Small intestine (tissue), 7 donors: Measurements from ENCODE around the gene MSRB3. TPM values are rescaled to one million over a fixed set of nuclear protein-coding genes. Genes with fewer than 3 reads are reported as not detected.
A peak's percentile ranks its signal among the peaks of the same experiment; 100 is the strongest.

ENCODE experiments used
- DNase-seq, 2 donors: peaks; one replicate each; pipeline versions ENCODE4 v3.0.0 to v3.0.0-alpha.2; 2013
- FAIRE-seq: peaks from 2 replicates; lab custom pipeline; 2012; peaks lifted over from hg19 to GRCh38; lab: Jason Lieb, UNC
- H3K27ac ChIP-seq, 3 donors: one replicate each; pipeline ENCODE4 v1.5.1; 2013; ENCODE audit warnings: low read length in 2 of 3, mild to moderate bottlenecking in 2 of 3, control low read depth in 1 of 3, inconsistent platforms in 1 of 3, low read depth in 1 of 3, moderate library complexity in 1 of 3
- H3K27me3 ChIP-seq, 3 donors: one replicate each; pipeline ENCODE4 v1.6.1; 2013; ENCODE audit warnings: low read length in 3 of 3, inconsistent platforms in 1 of 3; ENCODE audit not compliant: control insufficient read depth in 3 of 3, insufficient read depth in 3 of 3
- H3K36me3 ChIP-seq, 3 donors: one replicate each; pipeline ENCODE4 v1.6.1; 2013; ENCODE audit warnings: low read length in 3 of 3, inconsistent platforms in 1 of 3, low read depth in 1 of 3, mild to moderate bottlenecking in 1 of 3, moderate library complexity in 1 of 3; ENCODE audit not compliant: control insufficient read depth in 3 of 3, insufficient read depth in 2 of 3
- H3K4me1 ChIP-seq, 3 donors: one replicate each; pipeline ENCODE4 v1.6.1; 2013; ENCODE audit warnings: low read length in 2 of 3, inconsistent platforms in 1 of 3, low read depth in 1 of 3, mild to moderate bottlenecking in 1 of 3, moderate library complexity in 1 of 3; ENCODE audit not compliant: control insufficient read depth in 3 of 3, insufficient read depth in 2 of 3
- H3K4me3 ChIP-seq, 3 donors: one replicate each; pipeline ENCODE4 v1.5.1; 2013; ENCODE audit warnings: low read length in 3 of 3, control low read depth in 1 of 3, inconsistent platforms in 1 of 3, low read depth in 1 of 3, mild to moderate bottlenecking in 1 of 3, moderate library complexity in 1 of 3
- H3K9me3 ChIP-seq, 2 donors: one replicate each; pipeline ENCODE4 v1.6.1; 2013; ENCODE audit warnings: low read depth in 1 of 2, low read length in 1 of 2; ENCODE audit not compliant: control insufficient read depth in 2 of 2, insufficient read depth in 1 of 2
- WGBS, 3 donors: extraction: QIAGEN DNeasy Blood & Tissue Kit; methylation state at CpG; one replicate each; pipeline ENCODE4 v1.1.7; 2013; 5-methylcytosine and 5-hydroxymethylcytosine counted together
- polyA plus RNA-seq, 4 donors: library from polyadenylated mRNA; stranded (reverse) in 3 of 4; unstranded in 1 of 4; fragments of 200-250 nt in 3 of 4; fragments of 120-200 nt in 1 of 4; gene quantifications; one replicate each; pipeline versions ENCODE4 v1.2.1 to v1.2.3, GENCODE V29; 2013
- donor health status: healthy with polysubstance abuse.
- donor health status: control.
- donor health status: control.
- donor health status: Bipolar disorder and iron deficiency.
- donor health status: healthy.

MSRB3 gene
- polyA plus RNA-seq, 4 donors: 0.89 to 12.7 (median 4.3) TPM

DNA sequence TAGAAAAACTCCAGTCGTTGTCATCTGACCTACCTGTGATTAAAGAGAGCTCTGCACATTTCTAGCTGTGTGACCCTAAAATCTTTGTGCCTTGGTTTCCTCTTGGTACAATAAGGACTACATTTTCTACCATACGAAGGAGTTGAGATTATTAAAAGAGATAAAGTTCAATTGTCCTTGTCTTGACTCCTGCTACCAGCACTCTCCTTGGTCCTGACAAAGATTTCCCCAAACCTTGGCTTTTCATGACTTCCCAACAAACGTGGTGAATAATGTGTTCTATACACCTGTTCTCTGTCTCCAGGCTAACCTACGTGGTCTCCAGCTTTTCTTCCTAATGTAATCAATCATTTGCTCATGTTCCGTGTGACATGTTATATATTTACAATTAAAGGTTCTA lies 223.5 kb downstream of the MSRB3 start:
- 75 to 84% (median 84%) methylated on average over 5 of the region's 5 CpGs for WGBS, 3 donors
- no peaks in the 10 kb centered on the region for H3K27me3 ChIP-seq
- no peaks in the 10 kb centered on the region for H3K36me3 ChIP-seq
- no peak overlapping the region for H3K4me3 ChIP-seq
- DNase-seq (no peak), FAIRE-seq (no peak)
- H3K27ac ChIP-seq: no peak overlapping the region
- peaks cover 0 to 3% (median 0%) of the 10 kb centered on the region in 3 donors for H3K4me1 ChIP-seq
- H3K9me3 ChIP-seq: no peaks in the 10 kb centered on the region

DNA sequence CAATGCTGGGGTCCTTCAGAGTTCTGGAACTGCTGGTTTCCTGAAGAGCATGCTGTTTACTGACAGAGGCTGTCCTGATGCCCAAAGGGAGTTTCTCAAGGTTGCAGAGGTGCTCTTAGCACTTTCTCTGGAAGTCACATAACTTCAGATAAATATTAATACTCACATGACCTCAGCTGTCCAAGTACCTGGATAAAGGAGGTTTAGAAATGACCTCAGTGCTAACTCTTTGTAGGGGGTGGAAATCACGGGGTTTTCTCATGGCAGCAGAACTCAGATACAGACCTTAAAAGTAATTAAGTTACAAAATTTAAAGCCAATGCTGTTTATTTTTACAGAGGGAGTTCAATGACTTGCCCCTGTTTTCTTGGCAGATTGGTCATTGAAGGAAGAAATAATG lies 225.9 kb downstream of the MSRB3 start:
- Histone ChIP-seq H3K9me3 (no peaks in the 10 kb centered on the region), H3K36me3 (no peaks in the 10 kb centered on the region), H3K27me3 (peaks cover 0 to 2% (median 0%) of the 10 kb centered on the region in 3 donors), H3K27ac (no peak overlapping the region), H3K4me1 (no peaks in the 10 kb centered on the region), H3K4me3 (no peak overlapping the region)
- DNase-seq (no peak), FAIRE-seq (no peak)
- WGBS, 3 donors: 76 to 84% (median 78%) methylated on average over 1 of the region's 1 CpG

DNA sequence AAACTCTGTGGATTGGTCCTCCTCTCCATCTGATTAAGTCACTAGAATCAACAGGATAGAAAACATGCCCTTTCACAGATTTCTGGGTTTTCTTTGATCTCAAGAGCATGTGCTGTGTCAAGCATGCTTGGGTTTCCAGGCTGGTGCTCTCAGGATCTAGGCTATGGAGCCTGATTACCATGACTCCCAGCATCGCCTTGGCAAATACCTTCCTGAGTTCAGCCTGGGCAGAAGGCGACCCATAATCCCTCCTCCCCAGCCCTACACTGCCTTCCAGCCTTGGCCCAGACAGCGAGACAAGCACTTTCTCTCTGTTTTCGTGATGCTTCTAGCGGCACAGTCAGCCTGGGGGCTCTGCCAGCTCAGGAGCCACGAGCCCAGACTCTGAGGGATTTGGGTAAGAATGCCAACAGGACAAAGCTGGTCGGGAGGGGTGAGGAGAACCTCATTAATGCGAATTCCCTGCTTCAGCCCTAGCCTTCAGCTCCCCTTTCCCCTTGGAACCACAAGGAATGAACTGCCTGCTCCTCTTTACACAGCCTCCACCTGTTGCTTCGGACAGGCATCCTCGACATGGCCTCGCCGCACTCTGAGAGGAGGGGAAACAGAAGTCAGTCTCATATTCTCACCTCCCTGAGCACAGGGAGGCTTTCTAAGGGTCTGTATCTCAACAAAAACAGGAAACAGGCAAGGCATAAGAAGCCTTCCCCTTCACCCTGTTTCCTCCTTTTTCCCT lies 227.1 kb downstream of the MSRB3 start:
- H3K27ac ChIP-seq: no peak overlapping the region
- H3K9me3 ChIP-seq: no peaks in the 10 kb centered on the region
- no peaks in the 10 kb centered on the region for H3K36me3 ChIP-seq
- H3K4me3 ChIP-seq: no peak overlapping the region
- no peaks in the 10 kb centered on the region for H3K4me1 ChIP-seq
- 84 to 87% (median 85%) methylated on average over 12 of the region's 12 CpGs for WGBS, 3 donors
- no peak for DNase-seq
- peaks cover 0 to 2% (median 0%) of the 10 kb centered on the region in 3 donors for H3K27me3 ChIP-seq
- FAIRE-seq: no peak

DNA sequence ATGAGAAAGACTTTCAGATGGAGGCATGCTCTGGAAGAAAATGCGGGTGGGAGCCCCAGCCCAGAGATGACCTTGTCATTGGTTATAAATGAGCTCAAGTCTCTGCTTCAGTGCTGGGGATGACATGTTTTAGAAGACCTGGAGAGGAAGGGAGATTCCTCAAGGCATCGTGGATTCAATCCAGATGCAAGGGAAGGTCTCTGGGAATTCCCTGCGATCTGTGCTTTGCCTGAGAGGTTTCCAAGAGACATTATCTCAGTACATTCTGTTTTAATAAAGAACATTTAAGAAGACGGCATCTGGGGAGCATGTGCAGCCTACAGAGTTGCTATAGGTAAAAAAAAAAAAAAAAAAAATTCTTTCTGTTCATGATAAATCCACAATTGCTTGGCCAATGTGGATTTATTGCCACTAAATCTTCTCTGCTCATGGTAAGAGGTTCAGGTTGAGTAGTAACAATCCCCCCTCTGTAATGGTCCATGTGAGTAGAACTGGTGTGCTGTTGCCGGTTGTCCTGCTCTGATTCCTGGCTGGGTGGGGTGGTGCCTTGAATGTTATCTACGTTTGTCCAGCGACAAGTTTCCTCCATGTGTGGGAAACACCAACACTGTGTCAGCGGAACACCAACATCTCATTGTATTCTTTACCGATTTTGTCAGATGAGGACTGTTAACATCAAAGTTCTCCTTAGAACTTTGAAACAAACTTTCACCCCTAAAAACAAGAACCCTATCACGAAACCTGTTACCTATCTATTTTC lies 230.0 kb downstream of the MSRB3 start:
- Histone ChIP-seq H3K27ac (no peak overlapping the region), H3K4me3 (no peak overlapping the region), H3K36me3 (no peaks in the 10 kb centered on the region), H3K27me3 (peaks cover 0 to 2% (median 0%) of the 10 kb centered on the region in 3 donors), H3K4me1 (peaks cover 0 to 7% (median 0%) of the 10 kb centered on the region in 3 donors), H3K9me3 (no peaks in the 10 kb centered on the region)
- FAIRE-seq (no peak), DNase-seq (no peak)
- 83 to 88% (median 84%) methylated on average over 10 of the region's 10 CpGs for WGBS, 3 donors

DNA sequence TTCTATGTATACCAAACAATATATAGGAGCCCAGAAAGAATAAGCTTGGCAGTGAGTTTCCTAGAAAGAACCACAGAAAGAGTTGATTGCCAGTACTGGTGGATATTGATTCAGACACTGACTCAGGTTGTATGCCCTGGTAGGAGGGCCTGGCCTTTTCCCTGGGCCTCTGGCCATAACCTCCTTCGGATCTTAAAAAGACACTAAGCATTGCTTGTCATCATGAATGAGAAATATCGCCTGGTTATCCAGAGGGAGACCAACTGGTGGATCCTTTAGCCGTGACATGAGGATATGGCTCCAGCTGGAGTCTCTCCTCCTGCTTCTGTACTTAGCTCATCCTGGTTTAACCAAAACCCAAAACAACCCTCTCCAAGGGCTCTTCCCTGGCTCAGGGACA lies 231.5 kb downstream of the MSRB3 start:
- WGBS, 3 donors: 79 to 86% (median 83%) methylated on average over 3 of the region's 3 CpGs
- no peak for DNase-seq
- no peaks in the 10 kb centered on the region for H3K9me3 ChIP-seq
- H3K4me3 ChIP-seq: no peak overlapping the region
- H3K4me1 ChIP-seq: peaks cover 0 to 7% (median 0%) of the 10 kb centered on the region in 3 donors
- no peaks in the 10 kb centered on the region for H3K36me3 ChIP-seq
- no peak overlapping the region for H3K27ac ChIP-seq
- H3K27me3 ChIP-seq: peaks cover 0 to 2% (median 0%) of the 10 kb centered on the region in 3 donors
- FAIRE-seq: no peak

DNA sequence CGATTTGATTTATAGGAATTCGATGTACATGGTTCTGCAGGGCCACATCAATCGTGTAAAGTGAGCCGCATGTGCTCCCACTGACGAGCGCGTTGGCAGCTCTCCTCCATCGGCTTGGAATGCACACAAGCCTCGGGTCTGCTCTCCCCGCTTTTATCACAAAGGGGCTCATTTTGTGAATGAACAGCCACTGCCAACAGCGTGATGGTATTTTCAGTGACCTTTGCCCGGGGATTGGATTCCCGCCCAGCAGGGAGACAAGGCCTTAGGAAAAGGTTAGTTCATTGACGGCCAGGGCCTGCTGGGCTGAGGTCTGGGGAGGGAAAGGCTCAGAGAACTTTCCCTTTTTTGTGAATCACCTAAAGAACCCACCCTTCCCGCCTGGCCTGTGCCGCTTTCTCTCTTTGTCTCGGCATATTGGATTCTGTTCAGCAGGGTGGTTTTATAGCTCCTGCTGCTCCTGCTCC lies 232.1 kb downstream of the MSRB3 start:
- no peaks in the 10 kb centered on the region for H3K36me3 ChIP-seq
- no peak overlapping the region for H3K27ac ChIP-seq
- DNase-seq (peak; percentile 64 to 77), FAIRE-seq (no peak)
- WGBS, 3 donors: 6 to 47% (median 29%) methylated on average over 17 of the region's 17 CpGs
- peaks cover 0 to 7% (median 0%) of the 10 kb centered on the region in 3 donors for H3K4me1 ChIP-seq
- no peak overlapping the region for H3K4me3 ChIP-seq
- no peaks in the 10 kb centered on the region for H3K9me3 ChIP-seq
- peaks cover 0 to 2% (median 0%) of the 10 kb centered on the region in 3 donors for H3K27me3 ChIP-seq

DNA sequence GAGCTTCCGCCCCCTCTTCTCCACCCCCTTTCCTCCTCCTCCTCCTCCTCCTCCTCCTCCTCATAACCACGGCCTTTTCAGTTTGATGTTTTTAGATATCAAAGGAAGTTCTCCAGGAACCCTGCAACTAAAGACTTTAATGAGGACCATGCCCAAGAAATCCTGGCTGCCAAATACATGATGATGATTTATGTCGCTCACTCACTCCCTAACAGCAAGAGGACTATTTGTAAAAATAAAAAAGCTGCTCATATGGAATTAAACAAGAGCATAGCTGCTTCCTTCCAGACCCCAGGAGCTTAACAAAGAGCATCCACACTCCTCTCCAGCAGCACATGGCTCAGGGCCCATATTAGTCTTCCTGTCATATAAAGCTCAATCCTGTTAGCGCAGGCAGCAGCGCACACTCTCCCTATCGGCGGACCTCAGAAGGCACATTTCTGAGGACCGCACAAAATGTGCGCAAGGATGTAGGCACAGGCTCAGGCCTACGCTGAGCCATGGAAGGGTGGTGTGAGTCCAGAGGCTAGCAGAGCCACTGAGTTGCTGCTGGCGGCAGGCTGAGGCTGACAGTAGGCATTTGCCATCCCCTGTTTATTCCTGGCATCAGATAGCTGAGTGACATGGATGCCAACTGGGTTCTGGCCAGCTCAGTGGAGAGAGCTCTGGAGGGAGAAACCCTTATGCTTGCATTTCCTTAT lies 232.8 kb downstream of the MSRB3 start:
- Histone ChIP-seq H3K27ac (no peak overlapping the region), H3K36me3 (no peaks in the 10 kb centered on the region), H3K4me3 (no peak overlapping the region), H3K9me3 (no peaks in the 10 kb centered on the region), H3K4me1 (peaks cover 0 to 7% (median 0%) of the 10 kb centered on the region in 3 donors), H3K27me3 (peaks cover 0 to 2% (median 0%) of the 10 kb centered on the region in 3 donors)
- 62 to 79% (median 78%) methylated on average over 11 of the region's 11 CpGs for WGBS, 3 donors
- FAIRE-seq: no peak
- no peak for DNase-seq

DNA sequence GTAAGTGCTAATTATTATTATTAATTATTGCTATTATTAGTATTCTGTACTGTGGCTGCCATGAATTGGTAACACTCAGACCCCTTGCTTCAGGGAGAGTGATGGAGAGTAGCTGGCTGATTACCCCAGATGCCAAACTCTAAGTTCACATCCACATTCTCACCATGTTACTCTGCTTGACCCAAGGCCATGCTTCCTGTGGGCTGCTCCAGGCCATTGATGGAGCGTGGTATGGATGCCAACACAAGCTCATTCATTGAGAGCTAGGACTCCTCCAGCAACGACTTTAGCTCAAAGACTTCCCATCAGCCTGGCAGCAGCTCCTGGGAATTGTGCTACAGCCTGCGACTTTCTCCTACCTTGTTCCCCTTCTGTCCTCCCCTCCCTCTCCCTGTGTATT lies 233.4 kb downstream of the MSRB3 start:
- H3K9me3 ChIP-seq: peaks cover 0 to under 1% of the 10 kb centered on the region in 2 donors
- DNase-seq (no peak), FAIRE-seq (no peak)
- peaks cover 0 to 2% (median 0%) of the 10 kb centered on the region in 3 donors for H3K27me3 ChIP-seq
- H3K4me1 ChIP-seq: peaks cover 0 to 7% (median 0%) of the 10 kb centered on the region in 3 donors
- no peak overlapping the region for H3K27ac ChIP-seq
- no peaks in the 10 kb centered on the region for H3K36me3 ChIP-seq
- 77 to 86% (median 81%) methylated on average over 3 of the region's 3 CpGs for WGBS, 3 donors
- no peak overlapping the region for H3K4me3 ChIP-seq
